SU-DHL-6 (cell line): Measurements from ENCODE around the gene ERBB2.
"Not testable (repeated sequence)": the region's sequence is repeated elsewhere in the genome, so short reads cannot be mapped to it uniquely, and the experiment has no call there.

Experiments
- H2AFZ ChIP-seq: fragments of 200-600 bp; sonication (generic); 2 replicates; pipeline ENCODE4 v1.6.1; 2014; ENCODE audit warnings: low read depth, mild to moderate bottlenecking, moderate library complexity, mixed read lengths, antibody characterized with exemption, low read length; ENCODE audit not compliant: severe bottlenecking
- H3F3A ChIP-seq: fragments of 200-600 bp; shearing (Covaris generic); 2 replicates; pipeline ENCODE4 v1.6.0; 2016; ENCODE audit warnings: antibody characterized with exemption, mild to moderate bottlenecking; ENCODE audit not compliant: insufficient read depth
- H3K27ac ChIP-seq: fragments of 200-600 bp; sonication (generic); 2 replicates; pipeline ENCODE4 v1.5.1; 2016; ENCODE audit warnings: low read depth, mild to moderate bottlenecking, low read length, moderate library complexity, mixed read lengths
- H3K27me3 ChIP-seq: fragments of 200-600 bp; sonication (generic), shearing (Covaris generic); 2 replicates; pipeline ENCODE4 v1.6.0; 2014; ENCODE audit warnings: mild to moderate bottlenecking, low read length
- H3K36me3 ChIP-seq: fragments of 200-600 bp; sonication (generic); 2 replicates; pipeline ENCODE4 v1.6.1; 2014; ENCODE audit warnings: mild to moderate bottlenecking, low read length, mixed read lengths
- H3K4me2 ChIP-seq: fragments of 300-600, 200-600 bp; shearing (Covaris generic), sonication (generic); 2 replicates; pipeline ENCODE4 v1.6.0; 2014; ENCODE audit warnings: low read length, low read depth, mild to moderate bottlenecking; ENCODE audit not compliant: poor library complexity, severe bottlenecking
- H3K4me3 ChIP-seq: fragments of 200-600 bp; sonication (generic); 2 replicates; pipeline ENCODE4 v1.5.1; 2014; ENCODE audit warnings: antibody characterized with exemption, low read length, mild to moderate bottlenecking, mixed read lengths; ENCODE audit not compliant: insufficient read depth, poor library complexity, severe bottlenecking
- H3K79me2 ChIP-seq: fragments of 200-600 bp; sonication (generic); 2 replicates; pipeline ENCODE4 v1.6.1; 2014; ENCODE audit warnings: mild to moderate bottlenecking, low read length, moderate library complexity; ENCODE audit not compliant: insufficient read depth
- H3K9ac ChIP-seq: fragments of 200-600 bp; sonication (generic); 2 replicates; pipeline ENCODE4 v1.7.0; 2014; ENCODE audit warnings: mild to moderate bottlenecking, low read length
- H3K9me2 ChIP-seq: fragments of 200-600 bp; sonication (generic); replicated peaks from 2 replicates; pipeline ENCODE4 v1.6.1; 2014; ENCODE audit warnings: low read length; ENCODE audit not compliant: insufficient read depth
- H3K9me3 ChIP-seq: fragments of 200-600 bp; sonication (generic); 2 replicates; pipeline ENCODE4 v1.6.1; 2014; ENCODE audit warnings: low read length, mixed read lengths; ENCODE audit not compliant: insufficient read depth
- H4K20me1 ChIP-seq: fragments of 200-600 bp; sonication (generic); 2 replicates; pipeline ENCODE4 v1.6.1; 2014; ENCODE audit warnings: low read depth, mild to moderate bottlenecking, antibody characterized with exemption, low read length, moderate library complexity, mixed read lengths
- EZH2phosphoT487 ChIP-seq: fragments of 200-600 bp; sonication (generic), shearing (Covaris generic); conservative IDR thresholded peaks from 2 replicates; pipeline ENCODE4 v1.6.1; 2018; ENCODE audit warnings: mild to moderate bottlenecking, antibody characterized with exemption, low read length, moderate library complexity, mixed read lengths
- TF ChIP-seq, protein P1 (sequence below): fragments of 200-600 bp; sonication (generic); IDR thresholded peaks from one replicate; pipeline ENCODE4 v1.5.1; 2017; ENCODE audit warnings: antibody characterized with exemption, mild to moderate bottlenecking, low read length, moderate library complexity; ENCODE audit not compliant: insufficient read depth, poor library complexity, severe bottlenecking

Gene ERBB2

DNA sequence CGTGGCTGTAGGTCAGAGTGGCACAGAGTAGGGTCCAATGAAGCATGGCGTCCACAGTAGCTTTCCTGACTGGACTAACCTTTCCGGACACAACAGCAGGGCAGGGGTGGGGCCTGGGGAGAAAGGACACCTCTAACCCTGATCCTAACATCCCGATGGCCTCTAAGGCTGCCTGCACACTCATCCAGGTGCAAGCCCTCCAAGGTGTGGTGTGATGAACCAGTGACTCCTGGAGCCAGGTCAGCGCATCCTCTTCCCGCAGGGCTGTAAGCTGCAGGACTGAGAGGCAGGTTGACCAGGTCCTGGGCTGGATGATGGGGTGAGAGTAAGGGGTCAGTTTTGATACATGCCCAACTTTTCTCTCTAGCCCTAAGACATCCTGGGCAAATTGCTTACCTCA lies 3.1 kb upstream of the ERBB2 start:
- H3K9me3 ChIP-seq, result no peaks in the 10 kb centered on the region
- no peak overlapping the region for H3K9ac ChIP-seq
- no peak overlapping the region for H3K4me3 ChIP-seq
- no peak overlapping the region for H3K4me2 ChIP-seq
- no peaks in the 10 kb centered on the region for H3K79me2 ChIP-seq
- no peak overlapping the region for H3K27ac ChIP-seq
- no peaks in the 10 kb centered on the region for H3K36me3 ChIP-seq
- no peaks in the 10 kb centered on the region for H3F3A ChIP-seq
- TF ChIP-seq, protein P1, sequence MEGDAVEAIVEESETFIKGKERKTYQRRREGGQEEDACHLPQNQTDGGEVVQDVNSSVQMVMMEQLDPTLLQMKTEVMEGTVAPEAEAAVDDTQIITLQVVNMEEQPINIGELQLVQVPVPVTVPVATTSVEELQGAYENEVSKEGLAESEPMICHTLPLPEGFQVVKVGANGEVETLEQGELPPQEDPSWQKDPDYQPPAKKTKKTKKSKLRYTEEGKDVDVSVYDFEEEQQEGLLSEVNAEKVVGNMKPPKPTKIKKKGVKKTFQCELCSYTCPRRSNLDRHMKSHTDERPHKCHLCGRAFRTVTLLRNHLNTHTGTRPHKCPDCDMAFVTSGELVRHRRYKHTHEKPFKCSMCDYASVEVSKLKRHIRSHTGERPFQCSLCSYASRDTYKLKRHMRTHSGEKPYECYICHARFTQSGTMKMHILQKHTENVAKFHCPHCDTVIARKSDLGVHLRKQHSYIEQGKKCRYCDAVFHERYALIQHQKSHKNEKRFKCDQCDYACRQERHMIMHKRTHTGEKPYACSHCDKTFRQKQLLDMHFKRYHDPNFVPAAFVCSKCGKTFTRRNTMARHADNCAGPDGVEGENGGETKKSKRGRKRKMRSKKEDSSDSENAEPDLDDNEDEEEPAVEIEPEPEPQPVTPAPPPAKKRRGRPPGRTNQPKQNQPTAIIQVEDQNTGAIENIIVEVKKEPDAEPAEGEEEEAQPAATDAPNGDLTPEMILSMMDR, result no peak
- TF ChIP-seq EZH2phosphoT487, result no peak
- H4K20me1 ChIP-seq, result no peaks in the 10 kb centered on the region
- no peak overlapping the region for H2AFZ ChIP-seq
- no peaks in the 10 kb centered on the region for H3K27me3 ChIP-seq
- no peaks in the 10 kb centered on the region for H3K9me2 ChIP-seq

- Histone ChIP-seq H4K20me1 (no peaks in the 10 kb centered on the region), H2AFZ (no peak overlapping the region), H3K36me3 (no peaks in the 10 kb centered on the region), H3K27me3 (no peaks in the 10 kb centered on the region), H3K9ac (no peak overlapping the region), H3F3A (no peaks in the 10 kb centered on the region), H3K9me3 (no peaks in the 10 kb centered on the region), H3K27ac (no peak overlapping the region), H3K79me2 (no peaks in the 10 kb centered on the region), H3K4me2 (no peak overlapping the region), H3K4me3 (no peak overlapping the region), H3K9me2 (no peaks in the 10 kb centered on the region)
- no peak for TF ChIP-seq EZH2phosphoT487
- TF ChIP-seq, protein P1, result no peak
Observed at GRCh38 chr17:39697961-39698360, 1.9 kb upstream of the ERBB2 start.

GRCh38 chr17:39699157-39699817 lies 577 bp upstream of the ERBB2 start:
- H3K4me3 ChIP-seq, H3K27ac ChIP-seq, H3K36me3 ChIP-seq, H3K9me2 ChIP-seq, H3K4me2 ChIP-seq, H3K9ac ChIP-seq, H2AFZ ChIP-seq, H3K27me3 ChIP-seq, H4K20me1 ChIP-seq, H3F3A ChIP-seq, H3K9me3 ChIP-seq, H3K79me2 ChIP-seq: not testable (repeated sequence)

DNA sequence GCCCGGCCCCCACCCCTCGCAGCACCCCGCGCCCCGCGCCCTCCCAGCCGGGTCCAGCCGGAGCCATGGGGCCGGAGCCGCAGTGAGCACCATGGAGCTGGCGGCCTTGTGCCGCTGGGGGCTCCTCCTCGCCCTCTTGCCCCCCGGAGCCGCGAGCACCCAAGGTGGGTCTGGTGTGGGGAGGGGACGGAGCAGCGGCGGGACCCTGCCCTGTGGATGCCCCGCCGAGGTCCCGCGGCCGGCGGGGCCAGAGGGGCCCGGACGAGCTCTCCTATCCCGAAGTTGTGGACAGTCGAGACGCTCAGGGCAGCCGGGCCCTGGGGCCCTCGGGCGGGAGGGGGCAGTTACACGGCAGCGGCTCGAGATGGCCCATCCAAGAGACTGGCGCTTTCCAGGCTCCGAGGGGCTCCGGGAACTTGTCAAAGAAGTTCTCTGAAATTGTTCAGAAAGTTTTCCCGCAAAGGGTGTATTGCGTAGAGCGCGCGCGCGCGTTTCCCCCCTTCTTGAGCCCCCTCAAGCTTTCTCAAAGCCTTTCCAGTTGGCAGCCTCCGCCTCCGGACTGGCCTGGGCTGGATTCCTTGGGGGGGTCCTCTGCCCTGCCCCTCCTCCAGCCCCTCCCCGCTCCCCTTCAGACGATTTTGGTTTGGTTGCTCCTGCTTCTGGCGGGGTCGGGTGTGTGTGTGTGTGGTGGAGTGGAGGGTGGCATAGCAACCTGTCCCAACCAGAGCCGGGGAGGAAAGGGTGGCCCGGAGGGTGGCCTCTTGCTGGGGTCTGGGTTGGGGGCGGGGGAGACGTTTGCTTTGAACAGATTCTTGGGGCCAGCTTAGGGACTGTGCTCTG lies 504 bp downstream of the ERBB2 start:
- H3K36me3 ChIP-seq, result no peaks in the 10 kb centered on the region
- no peaks in the 10 kb centered on the region for H3F3A ChIP-seq
- TF ChIP-seq, protein P1, result no peak
- no peak for TF ChIP-seq EZH2phosphoT487
- no peak overlapping the region for H2AFZ ChIP-seq
- no peaks in the 10 kb centered on the region for H4K20me1 ChIP-seq
- no peak overlapping the region for H3K27ac ChIP-seq
- H3K27me3 ChIP-seq, result no peaks in the 10 kb centered on the region
- no peaks in the 10 kb centered on the region for H3K79me2 ChIP-seq
- no peak overlapping the region for H3K4me2 ChIP-seq
- no peak overlapping the region for H3K4me3 ChIP-seq
- no peaks in the 10 kb centered on the region for H3K9me3 ChIP-seq
- no peaks in the 10 kb centered on the region for H3K9me2 ChIP-seq
- no peak overlapping the region for H3K9ac ChIP-seq
